ENCODE data around the gene KRTCAP3. TPM values are rescaled to one million over a fixed set of nuclear protein-coding genes. Genes with fewer than 3 reads are reported as not detected.
"Not testable (repeated sequence)": the region's sequence is repeated elsewhere in the genome, so short reads cannot be mapped to it uniquely, and the experiment has no call there.

Gene KRTCAP3
- total RNA-seq, 2 experiments from 2014 or later: 1.9 to 6.9 TPM

DNA sequence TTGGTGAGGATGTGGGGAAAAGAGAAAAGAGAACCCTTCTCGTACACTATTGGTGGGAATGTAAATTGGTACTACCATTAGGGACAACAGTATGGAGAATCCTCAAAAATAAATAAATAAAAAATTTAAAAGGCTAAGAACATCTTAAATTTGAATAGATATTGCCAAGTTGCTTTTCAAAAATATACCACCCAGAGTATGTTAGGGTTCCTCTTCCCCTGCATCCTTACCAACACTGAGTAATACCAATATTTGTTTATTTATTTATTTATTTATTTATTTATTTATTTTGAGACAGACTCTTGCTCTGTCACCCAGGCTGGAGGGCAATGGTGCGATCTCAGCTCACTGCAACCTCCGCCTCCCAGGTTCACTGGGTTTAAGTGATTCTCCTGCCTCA, 19.2 kb upstream of the KRTCAP3 start:
- intact Hi-C loops (cut with micrococcal nuclease; ENCODE audit: unreplicated experiment): no loop called here
- no peaks in the 10 kb centered on the region for H3K9me3 ChIP-seq (ENCODE audit: low read length)
- H3K36me3 ChIP-seq (ENCODE audit: insufficient read depth, low read length): no peaks in the 10 kb centered on the region
- H2AFZ ChIP-seq (ENCODE audit: low read length): no peak overlapping the region
- no TSS peak for BruUV-seq (replicated peaks)
- H3K9me2 ChIP-seq (ENCODE audit: insufficient read depth, low read length): no peaks in the 10 kb centered on the region
- H4K20me1 ChIP-seq (ENCODE audit: insufficient read depth, low read length): no peaks in the 10 kb centered on the region
- H3K4me1 ChIP-seq (ENCODE audit: insufficient read depth, low read length, poor library complexity, severe bottlenecking): peaks cover 7% of the 10 kb centered on the region
- no peak for DNase-seq (ENCODE audit: low spot score)
- no peak overlapping the region for H3K27ac ChIP-seq (ENCODE audit: low read depth, low read length, poor library complexity, severe bottlenecking)
- no peaks in the 10 kb centered on the region for H3K79me2 ChIP-seq (ENCODE audit: insufficient read depth, low read depth, low read length)
- POLR2A ChIA-PET: no interaction called here
- CTCF ChIA-PET (ENCODE audit: unreplicated experiment): no interaction called here
- no peak overlapping the region for H3K4me3 ChIP-seq (ENCODE audit: low read depth, low read length, poor library complexity, severe bottlenecking)
- no peak for TF ChIP-seq EZH2phosphoT487 (IDR thresholded peaks at IDR 0.05; ENCODE audit: borderline replicate concordance, low read depth, low read length)
- TF ChIP-seq CTCF (conservative IDR thresholded peaks at IDR 0.05; ENCODE audit: low read length): no peak
- no peak overlapping the region for H3K4me2 ChIP-seq (ENCODE audit: low read length)

DNA sequence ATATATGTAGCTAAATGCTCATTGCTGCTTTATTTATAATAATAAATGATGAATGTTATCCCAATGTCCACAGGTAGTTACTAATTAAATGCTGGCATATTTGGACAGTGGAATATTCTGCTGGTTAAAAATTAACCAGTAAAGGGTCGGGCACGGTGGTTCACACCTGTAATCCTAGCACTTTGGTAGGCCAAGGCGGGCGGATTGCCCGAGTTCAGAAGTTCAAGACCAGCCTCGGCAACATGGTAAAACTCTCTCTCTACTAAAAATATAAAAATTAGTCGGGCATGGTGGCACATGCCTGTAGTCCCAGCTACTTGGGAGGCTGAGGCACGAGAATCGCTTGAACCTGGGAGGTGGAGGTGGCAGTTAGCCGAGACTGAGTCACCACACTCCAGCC, 17.1 kb upstream of the KRTCAP3 start:
- DNase-seq (ENCODE audit: low spot score); H2AFZ ChIP-seq (ENCODE audit: low read length); H3K9me2 ChIP-seq (ENCODE audit: insufficient read depth, low read length); H3K9me3 ChIP-seq (ENCODE audit: low read length); H3K27ac ChIP-seq (ENCODE audit: low read depth, low read length, poor library complexity, severe bottlenecking); H4K20me1 ChIP-seq (ENCODE audit: insufficient read depth, low read length); H3K36me3 ChIP-seq (ENCODE audit: insufficient read depth, low read length); H3K4me3 ChIP-seq (ENCODE audit: low read depth, low read length, poor library complexity, severe bottlenecking); BruUV-seq (replicated peaks); H3K4me2 ChIP-seq (ENCODE audit: low read length); CTCF ChIA-PET (ENCODE audit: unreplicated experiment); intact Hi-C loops (cut with micrococcal nuclease; ENCODE audit: unreplicated experiment): not testable (repeated sequence)
- POLR2A ChIA-PET: interaction anchor here (1.2 kb wide), 1 partner anchor 15 kb away, joined by 3 read pairs; the partner anchor contains the start of gene PPM1G
- Histone ChIP-seq H3K4me1 (ENCODE audit: insufficient read depth, low read length, poor library complexity, severe bottlenecking) (peaks cover 13% of the 10 kb centered on the region), H3K79me2 (ENCODE audit: insufficient read depth, low read depth, low read length) (peaks cover 10% of the 10 kb centered on the region)

DNA sequence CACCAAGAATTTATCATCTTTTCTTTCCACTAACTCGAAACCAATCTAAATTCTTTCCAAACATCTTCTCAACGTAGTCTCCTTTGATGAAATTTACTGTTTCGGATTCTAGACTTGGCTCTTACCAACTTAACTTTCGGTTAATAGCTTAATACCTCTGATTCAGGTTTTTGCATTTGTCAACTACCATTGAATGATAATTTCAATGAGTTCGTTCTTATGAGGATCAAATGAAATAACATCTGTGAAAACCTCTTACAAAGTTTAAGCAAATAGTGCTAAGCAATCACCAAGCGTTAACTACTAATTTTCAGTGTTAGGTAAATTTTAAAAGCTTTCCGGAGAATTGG, 14.3 kb upstream of the KRTCAP3 start:
- peak overlapping the region; percentile 97 for H3K4me2 ChIP-seq (ENCODE audit: low read length)
- H4K20me1 ChIP-seq (ENCODE audit: insufficient read depth, low read length): peaks cover 11% of the 10 kb centered on the region
- H3K9me3 ChIP-seq (ENCODE audit: low read length): no peaks in the 10 kb centered on the region
- H3K36me3 ChIP-seq (ENCODE audit: insufficient read depth, low read length): peaks cover 4% of the 10 kb centered on the region; the same call in 1 of the 2 replicates
- peak overlapping the region; percentile 76 for H3K27ac ChIP-seq (ENCODE audit: low read depth, low read length, poor library complexity, severe bottlenecking)
- H3K4me3 ChIP-seq (ENCODE audit: low read depth, low read length, poor library complexity, severe bottlenecking): peak overlapping the region; percentile 86
- no peaks in the 10 kb centered on the region for H3K9me2 ChIP-seq (ENCODE audit: insufficient read depth, low read length)
- DNase-seq (ENCODE audit: low spot score): no peak
- peaks cover 21% of the 10 kb centered on the region for H3K4me1 ChIP-seq (ENCODE audit: insufficient read depth, low read length, poor library complexity, severe bottlenecking)
- BruUV-seq (replicated peaks): TSS peak; percentile 92
- H2AFZ ChIP-seq (ENCODE audit: low read length): peak overlapping the region; percentile 61
- H3K79me2 ChIP-seq (ENCODE audit: insufficient read depth, low read depth, low read length): peaks cover 35% of the 10 kb centered on the region
- CTCF ChIA-PET (ENCODE audit: unreplicated experiment): interaction anchor here (0.8 kb wide), 1 partner anchor 58 kb away, joined by 3 read pairs; the partner anchor contains the start of genes EIF2B4 and SNX17
- POLR2A ChIA-PET: interaction anchor here (0.8 to 2.8 kb wide), 5 partner anchors 18 to 236 kb away, joined by 3 to 24 read pairs (median 4); partner anchors contain the start of genes PPM1G, SLC4A1AP and SUPT7L
- intact Hi-C loops (cut with micrococcal nuclease; ENCODE audit: unreplicated experiment): loop anchor here (1.0 to 2.0 kb wide), 2 partner anchors 19 to 201 kb away; partner anchors contain the start of genes CCDC121, GPN1 and PPM1G
- TF ChIP-seq CTCF (conservative IDR thresholded peaks at IDR 0.05; ENCODE audit: low read length): no peak

Data from OCI-LY7 (cell line).